SU-DHL-6 (cell line): Measurements from ENCODE around the gene SLC12A5.

ENCODE experiments used
- EZH2phosphoT487 ChIP-seq: fragments of 200-600 bp; sonication (generic), shearing (Covaris generic); conservative IDR thresholded peaks from 2 replicates; pipeline ENCODE4 v1.6.1; 2018; ENCODE audit warnings: mild to moderate bottlenecking, antibody characterized with exemption, low read length, moderate library complexity, mixed read lengths
- TF ChIP-seq, protein P1 (sequence below): fragments of 200-600 bp; sonication (generic); IDR thresholded peaks from one replicate; pipeline ENCODE4 v1.5.1; 2017; ENCODE audit warnings: antibody characterized with exemption, mild to moderate bottlenecking, low read length, moderate library complexity; ENCODE audit not compliant: insufficient read depth, poor library complexity, severe bottlenecking

DNA sequence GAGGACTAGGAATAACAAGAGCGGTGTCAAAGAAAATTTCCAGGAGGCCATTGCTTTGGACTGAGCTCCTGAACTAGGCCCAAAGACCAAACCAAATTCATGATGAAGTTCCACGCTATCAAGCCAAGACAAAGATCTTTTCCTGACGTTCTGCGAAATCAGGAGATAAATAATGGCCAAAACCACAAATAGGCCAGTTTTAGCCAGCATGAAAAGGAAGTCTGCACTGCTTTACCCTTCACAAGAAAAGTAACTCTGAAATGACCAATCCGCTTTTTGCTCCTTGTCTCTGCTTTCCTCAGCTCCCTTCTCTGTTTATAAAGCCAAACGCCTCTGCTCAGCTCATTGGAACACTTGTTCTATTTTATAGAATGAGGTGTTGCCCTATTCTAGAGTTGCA, 54.1 kb downstream of the SLC12A5 start:
- TF ChIP-seq, protein P1, sequence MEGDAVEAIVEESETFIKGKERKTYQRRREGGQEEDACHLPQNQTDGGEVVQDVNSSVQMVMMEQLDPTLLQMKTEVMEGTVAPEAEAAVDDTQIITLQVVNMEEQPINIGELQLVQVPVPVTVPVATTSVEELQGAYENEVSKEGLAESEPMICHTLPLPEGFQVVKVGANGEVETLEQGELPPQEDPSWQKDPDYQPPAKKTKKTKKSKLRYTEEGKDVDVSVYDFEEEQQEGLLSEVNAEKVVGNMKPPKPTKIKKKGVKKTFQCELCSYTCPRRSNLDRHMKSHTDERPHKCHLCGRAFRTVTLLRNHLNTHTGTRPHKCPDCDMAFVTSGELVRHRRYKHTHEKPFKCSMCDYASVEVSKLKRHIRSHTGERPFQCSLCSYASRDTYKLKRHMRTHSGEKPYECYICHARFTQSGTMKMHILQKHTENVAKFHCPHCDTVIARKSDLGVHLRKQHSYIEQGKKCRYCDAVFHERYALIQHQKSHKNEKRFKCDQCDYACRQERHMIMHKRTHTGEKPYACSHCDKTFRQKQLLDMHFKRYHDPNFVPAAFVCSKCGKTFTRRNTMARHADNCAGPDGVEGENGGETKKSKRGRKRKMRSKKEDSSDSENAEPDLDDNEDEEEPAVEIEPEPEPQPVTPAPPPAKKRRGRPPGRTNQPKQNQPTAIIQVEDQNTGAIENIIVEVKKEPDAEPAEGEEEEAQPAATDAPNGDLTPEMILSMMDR = no peak
- no peak for TF ChIP-seq EZH2phosphoT487
